Osteocyte (in vitro differentiated cells): ENCODE measurements around the gene NME9. TPM values are rescaled to one million over a fixed set of nuclear protein-coding genes. Genes with fewer than 3 reads are reported as not detected.

ENCODE experiments used
- DNase-seq: peaks from one replicate; pipeline ENCODE4 v3.0.0; 2021; ENCODE audit warnings: mixed read lengths; ENCODE audit not compliant: unreplicated experiment; ENCODE audit errors: extremely low spot score
- H3K27ac Mint-ChIP-seq: one replicate; pipeline ENCODE4 v1.8.0; 2021; ENCODE audit warnings: mild to moderate bottlenecking, mixed read lengths; ENCODE audit not compliant: unreplicated experiment
- H3K27me3 Mint-ChIP-seq: one replicate; pipeline ENCODE4 v1.8.0; 2021; ENCODE audit warnings: mixed read lengths; ENCODE audit not compliant: unreplicated experiment
- H3K36me3 Mint-ChIP-seq: one replicate; pipeline ENCODE4 v1.8.0; 2021; ENCODE audit warnings: mixed read lengths; ENCODE audit not compliant: unreplicated experiment
- H3K4me1 Mint-ChIP-seq: one replicate; pipeline ENCODE4 v1.8.0; 2021; ENCODE audit warnings: mixed read lengths; ENCODE audit not compliant: unreplicated experiment
- H3K4me3 Mint-ChIP-seq: one replicate; pipeline ENCODE4 v1.8.0; 2021; ENCODE audit warnings: mild to moderate bottlenecking, moderate library complexity, mixed read lengths; ENCODE audit not compliant: unreplicated experiment
- H3K9me3 Mint-ChIP-seq: one replicate; pipeline ENCODE4 v1.8.0; 2021; ENCODE audit warnings: mixed read lengths; ENCODE audit not compliant: unreplicated experiment
- total RNA-seq: library from RNA; stranded (reverse); gene quantifications from 2 replicates; pipeline ENCODE4 v1.2.1, GENCODE V29; 2021
- TF ChIP-seq, protein P1 (sequence below): fragments of 200-600 bp; sonication (generic); IDR thresholded peaks from 2 replicates; pipeline ENCODE4 v1.5.0; 2021; ENCODE audit warnings: antibody characterized with exemption, mild to moderate bottlenecking, moderate library complexity

The NME9 gene
- total RNA-seq, 1 donor from 2014 or later: not detected

DNA sequence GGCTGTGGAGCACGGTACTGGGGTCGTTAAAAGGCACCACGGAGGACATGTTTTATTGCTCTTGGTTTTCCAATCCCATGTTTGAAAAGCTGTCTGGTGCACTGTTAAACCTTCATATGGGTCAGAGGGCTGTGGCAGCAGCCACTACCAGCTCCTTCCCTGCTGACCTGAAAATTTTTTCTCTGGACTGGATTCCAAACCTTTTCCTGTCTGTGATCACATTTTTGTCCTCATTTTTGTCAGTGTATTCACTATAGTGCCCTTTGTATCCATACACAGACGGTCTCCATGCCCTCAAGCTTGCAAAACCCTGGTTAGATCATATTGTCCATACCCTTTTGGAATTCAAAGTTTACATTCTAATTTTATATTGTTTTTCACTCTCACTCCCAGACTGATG is 70.5 kb downstream of the NME9 start:
- H3K4me1 Mint-ChIP-seq: no peaks in the 10 kb centered on the region
- no peaks in the 10 kb centered on the region for H3K9me3 Mint-ChIP-seq
- no peaks in the 10 kb centered on the region for H3K27me3 Mint-ChIP-seq
- no peak for DNase-seq
- H3K4me3 Mint-ChIP-seq: no peak overlapping the region
- H3K27ac Mint-ChIP-seq: no peak overlapping the region
- TF ChIP-seq, protein P1, sequence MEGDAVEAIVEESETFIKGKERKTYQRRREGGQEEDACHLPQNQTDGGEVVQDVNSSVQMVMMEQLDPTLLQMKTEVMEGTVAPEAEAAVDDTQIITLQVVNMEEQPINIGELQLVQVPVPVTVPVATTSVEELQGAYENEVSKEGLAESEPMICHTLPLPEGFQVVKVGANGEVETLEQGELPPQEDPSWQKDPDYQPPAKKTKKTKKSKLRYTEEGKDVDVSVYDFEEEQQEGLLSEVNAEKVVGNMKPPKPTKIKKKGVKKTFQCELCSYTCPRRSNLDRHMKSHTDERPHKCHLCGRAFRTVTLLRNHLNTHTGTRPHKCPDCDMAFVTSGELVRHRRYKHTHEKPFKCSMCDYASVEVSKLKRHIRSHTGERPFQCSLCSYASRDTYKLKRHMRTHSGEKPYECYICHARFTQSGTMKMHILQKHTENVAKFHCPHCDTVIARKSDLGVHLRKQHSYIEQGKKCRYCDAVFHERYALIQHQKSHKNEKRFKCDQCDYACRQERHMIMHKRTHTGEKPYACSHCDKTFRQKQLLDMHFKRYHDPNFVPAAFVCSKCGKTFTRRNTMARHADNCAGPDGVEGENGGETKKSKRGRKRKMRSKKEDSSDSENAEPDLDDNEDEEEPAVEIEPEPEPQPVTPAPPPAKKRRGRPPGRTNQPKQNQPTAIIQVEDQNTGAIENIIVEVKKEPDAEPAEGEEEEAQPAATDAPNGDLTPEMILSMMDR: no peak
- H3K36me3 Mint-ChIP-seq: peaks cover 10% of the 10 kb centered on the region

DNA sequence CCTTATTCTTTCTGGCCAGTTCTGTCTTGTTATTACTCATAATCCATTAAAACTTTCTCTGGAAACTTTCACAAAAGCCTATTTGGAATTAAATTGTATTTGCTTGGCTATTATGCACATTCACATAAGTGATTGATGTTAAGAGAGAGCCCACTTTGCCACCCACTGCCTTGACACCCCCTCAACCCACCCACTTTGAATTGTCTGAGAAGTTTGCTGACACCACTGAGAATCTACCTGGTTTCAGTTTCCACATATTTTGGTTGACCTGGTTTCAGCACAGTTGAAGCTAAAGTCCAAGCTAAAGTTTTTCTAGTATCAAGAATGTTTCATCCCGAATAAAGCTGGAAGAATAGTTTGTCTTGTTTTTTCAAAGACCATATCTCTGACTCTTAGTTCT is 71.7 kb downstream of the NME9 start:
- Mint-ChIP-seq H3K9me3 (no peaks in the 10 kb centered on the region), H3K4me1 (no peaks in the 10 kb centered on the region), H3K27ac (no peak overlapping the region), H3K4me3 (no peak overlapping the region), H3K36me3 (peaks cover 10% of the 10 kb centered on the region), H3K27me3 (no peaks in the 10 kb centered on the region)
- no peak for DNase-seq
- TF ChIP-seq, protein P1: no peak

DNA sequence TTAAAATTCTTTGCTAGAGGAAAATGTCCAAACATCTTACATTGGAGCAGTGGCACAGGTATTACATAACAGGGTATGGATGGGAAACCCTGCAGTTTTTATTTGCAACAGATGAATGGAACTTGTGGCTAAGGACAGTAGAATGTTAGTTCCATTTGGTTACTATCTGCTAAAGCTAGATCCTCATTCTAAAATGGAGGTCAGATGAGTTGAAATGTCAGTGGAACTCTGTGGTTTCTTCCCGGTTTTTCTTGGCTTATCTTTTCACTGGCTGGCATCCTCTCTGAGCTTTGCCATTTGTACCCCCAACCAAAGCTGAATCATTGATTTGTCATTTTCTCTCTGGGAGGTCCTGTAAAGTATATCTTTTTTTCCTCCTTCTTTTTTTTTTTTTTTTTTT is 73.6 kb downstream of the NME9 start:
- Mint-ChIP-seq H3K4me1 (no peaks in the 10 kb centered on the region), H3K27me3 (no peaks in the 10 kb centered on the region), H3K9me3 (no peaks in the 10 kb centered on the region), H3K27ac (no peak overlapping the region), H3K36me3 (peaks cover 11% of the 10 kb centered on the region), H3K4me3 (no peak overlapping the region)
- TF ChIP-seq, protein P1: no peak
- DNase-seq: no peak

DNA sequence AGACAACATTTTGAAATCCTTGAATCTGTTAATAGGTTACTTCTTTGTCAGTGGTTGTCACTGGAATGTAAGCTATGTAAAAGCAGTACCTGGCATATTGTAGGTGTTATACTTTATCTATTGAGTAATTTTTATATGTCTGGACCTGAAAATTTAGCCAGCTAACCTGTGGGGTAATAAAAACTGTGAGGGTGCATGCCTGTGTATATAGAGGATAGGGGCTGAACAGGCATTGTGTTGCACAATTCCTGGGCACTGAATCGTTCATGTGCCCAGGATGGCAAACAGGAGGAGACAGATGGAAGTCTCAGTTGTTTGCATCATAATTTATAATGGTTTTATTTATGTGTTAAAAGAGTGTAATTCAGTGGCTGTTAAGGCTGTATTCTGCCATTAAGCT is 75.4 kb downstream of the NME9 start:
- Mint-ChIP-seq H3K27ac (no peak overlapping the region), H3K4me1 (no peaks in the 10 kb centered on the region), H3K4me3 (no peak overlapping the region), H3K36me3 (peaks cover 13% of the 10 kb centered on the region), H3K27me3 (no peaks in the 10 kb centered on the region), H3K9me3 (no peaks in the 10 kb centered on the region)
- no peak for DNase-seq
- TF ChIP-seq, protein P1: no peak

DNA sequence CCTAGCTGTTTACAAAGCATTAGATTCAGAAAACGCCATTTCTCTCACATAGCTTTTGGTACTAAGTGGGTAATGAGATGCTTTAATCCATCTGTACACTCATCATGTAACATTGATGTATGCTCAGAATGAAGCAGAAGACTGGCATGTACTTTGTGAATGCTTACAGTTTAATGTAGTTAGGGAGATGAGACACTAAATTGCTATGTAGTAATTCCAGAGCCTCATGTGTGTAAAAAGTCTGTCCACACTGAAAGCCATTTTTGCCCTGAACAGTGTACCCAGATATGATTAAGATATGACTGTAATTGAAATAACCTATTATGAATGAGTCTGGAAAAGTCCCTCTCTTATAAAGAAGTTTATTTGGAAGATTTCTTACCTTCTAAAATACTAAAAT is 76.0 kb downstream of the NME9 start:
- Mint-ChIP-seq H3K36me3 (peaks cover 15% of the 10 kb centered on the region), H3K4me3 (no peak overlapping the region), H3K9me3 (peaks cover under 1% of the 10 kb centered on the region), H3K4me1 (no peaks in the 10 kb centered on the region), H3K27ac (no peak overlapping the region), H3K27me3 (no peaks in the 10 kb centered on the region)
- DNase-seq: no peak
- TF ChIP-seq, protein P1: no peak

Other genes with a start within 250 kb of the NME9 start
- 21.9 and 23.4 TPM in 2 replicates for gene DZIP1L, start 214.2 kb downstream of the NME9 start, total RNA-seq
- gene A4GNT, start 197.5 kb downstream of the NME9 start, total RNA-seq: not detected in 2 replicates
- gene DBR1, start 154.9 kb downstream of the NME9 start, total RNA-seq: 17.1 and 18.3 TPM in 2 replicates
- 38.3 and 46.5 TPM in 2 replicates for gene ARMC8, start 142.6 kb downstream of the NME9 start, total RNA-seq
- 25.5 and 29.7 TPM in 2 replicates for gene MRAS, start 18.7 kb upstream of the NME9 start, total RNA-seq
- 0.21 and 0.34 TPM in 2 replicates for gene ESYT3, start 104.8 kb upstream of the NME9 start, total RNA-seq